Adrenal gland (tissue), 5 donors: ENCODE data around the gene MED27.

Source experiments
- POLR2A ChIP-seq, 2 donors: fragments of 450-650 bp; IDR thresholded peaks; one replicate each; pipeline ENCODE4 v1.6.1; 2017; ENCODE audit warnings: antibody characterized with exemption in 2 of 2, mild to moderate bottlenecking in 2 of 2, moderate library complexity in 1 of 2
- TF ChIP-seq, protein P1 (sequence below), 6 experiments: fragments of 450-650 bp in 4 of 6; fragments of 200-600 bp in 2 of 6; sonication (generic) in 1 of 6; IDR thresholded peaks; 1 replicate in 5 of 6; 2 replicates in 1 of 6; pipeline versions ENCODE4 v1.5.1 to v1.8.0; 2016 to 2021; ENCODE audit warnings: antibody characterized with exemption in 6 of 6, mild to moderate bottlenecking in 2 of 6, moderate library complexity in 1 of 6
- donor health status: DM: no; HTN: no; CAD: no.

DNA sequence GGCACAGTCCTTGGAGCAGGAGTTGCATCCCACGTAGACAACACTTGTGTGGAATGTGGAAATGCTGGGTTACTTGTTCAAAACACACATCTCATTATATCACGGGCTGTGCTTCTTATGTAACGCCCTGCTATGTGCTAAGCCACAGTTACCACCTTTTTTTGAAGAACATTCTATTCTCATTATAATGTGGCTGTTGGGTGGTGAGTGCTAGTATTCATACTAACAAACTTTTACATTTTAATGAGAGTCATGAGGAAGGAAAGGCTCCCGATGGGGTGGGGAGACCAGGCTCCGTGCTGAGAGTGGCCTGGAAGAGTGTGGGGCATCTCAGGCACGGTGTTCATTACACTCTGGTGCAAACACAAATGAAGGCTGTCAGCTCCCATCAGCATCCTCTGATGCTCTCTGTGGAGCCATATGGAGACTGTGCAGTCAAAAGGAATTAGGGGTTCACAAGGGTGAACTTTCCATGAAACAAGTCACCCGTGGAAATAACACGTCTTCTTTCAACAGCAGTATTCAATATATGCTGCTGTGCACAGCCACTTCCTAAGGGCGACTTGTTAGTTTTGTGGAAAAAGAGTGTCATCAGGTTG lies 186.7 kb downstream of the MED27 start:
- TF ChIP-seq, protein P1, sequence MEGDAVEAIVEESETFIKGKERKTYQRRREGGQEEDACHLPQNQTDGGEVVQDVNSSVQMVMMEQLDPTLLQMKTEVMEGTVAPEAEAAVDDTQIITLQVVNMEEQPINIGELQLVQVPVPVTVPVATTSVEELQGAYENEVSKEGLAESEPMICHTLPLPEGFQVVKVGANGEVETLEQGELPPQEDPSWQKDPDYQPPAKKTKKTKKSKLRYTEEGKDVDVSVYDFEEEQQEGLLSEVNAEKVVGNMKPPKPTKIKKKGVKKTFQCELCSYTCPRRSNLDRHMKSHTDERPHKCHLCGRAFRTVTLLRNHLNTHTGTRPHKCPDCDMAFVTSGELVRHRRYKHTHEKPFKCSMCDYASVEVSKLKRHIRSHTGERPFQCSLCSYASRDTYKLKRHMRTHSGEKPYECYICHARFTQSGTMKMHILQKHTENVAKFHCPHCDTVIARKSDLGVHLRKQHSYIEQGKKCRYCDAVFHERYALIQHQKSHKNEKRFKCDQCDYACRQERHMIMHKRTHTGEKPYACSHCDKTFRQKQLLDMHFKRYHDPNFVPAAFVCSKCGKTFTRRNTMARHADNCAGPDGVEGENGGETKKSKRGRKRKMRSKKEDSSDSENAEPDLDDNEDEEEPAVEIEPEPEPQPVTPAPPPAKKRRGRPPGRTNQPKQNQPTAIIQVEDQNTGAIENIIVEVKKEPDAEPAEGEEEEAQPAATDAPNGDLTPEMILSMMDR (IDR thresholded peaks at IDR 0.05) = no peak
- no peak for TF ChIP-seq POLR2A (IDR thresholded peaks at IDR 0.05)
